ENCODE results near the gene ARHGAP24.

- TF ChIP-seq EZH2 (IDR thresholded peaks at IDR 0.05; ENCODE audit: borderline replicate concordance, insufficient read depth, low read depth, low read length, poor library complexity, severe bottlenecking) = no peak
- TF ChIP-seq, protein P1, sequence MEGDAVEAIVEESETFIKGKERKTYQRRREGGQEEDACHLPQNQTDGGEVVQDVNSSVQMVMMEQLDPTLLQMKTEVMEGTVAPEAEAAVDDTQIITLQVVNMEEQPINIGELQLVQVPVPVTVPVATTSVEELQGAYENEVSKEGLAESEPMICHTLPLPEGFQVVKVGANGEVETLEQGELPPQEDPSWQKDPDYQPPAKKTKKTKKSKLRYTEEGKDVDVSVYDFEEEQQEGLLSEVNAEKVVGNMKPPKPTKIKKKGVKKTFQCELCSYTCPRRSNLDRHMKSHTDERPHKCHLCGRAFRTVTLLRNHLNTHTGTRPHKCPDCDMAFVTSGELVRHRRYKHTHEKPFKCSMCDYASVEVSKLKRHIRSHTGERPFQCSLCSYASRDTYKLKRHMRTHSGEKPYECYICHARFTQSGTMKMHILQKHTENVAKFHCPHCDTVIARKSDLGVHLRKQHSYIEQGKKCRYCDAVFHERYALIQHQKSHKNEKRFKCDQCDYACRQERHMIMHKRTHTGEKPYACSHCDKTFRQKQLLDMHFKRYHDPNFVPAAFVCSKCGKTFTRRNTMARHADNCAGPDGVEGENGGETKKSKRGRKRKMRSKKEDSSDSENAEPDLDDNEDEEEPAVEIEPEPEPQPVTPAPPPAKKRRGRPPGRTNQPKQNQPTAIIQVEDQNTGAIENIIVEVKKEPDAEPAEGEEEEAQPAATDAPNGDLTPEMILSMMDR (IDR thresholded peaks at IDR 0.05) = no peak
These were observed 297.5 kb downstream of the ARHGAP24 start for GRCh38 chr4:85772470-85772869.
